Parathyroid adenoma (tissue), 2 donors: ENCODE data around the gene KAZN.

Experiments
- H2AFZ ChIP-seq: fragments of 300-600 bp; sonication (generic); one replicate; pipeline ENCODE4 v1.7.0; 2017; ENCODE audit warnings: antibody characterized with exemption, mild to moderate bottlenecking
- H3K27ac ChIP-seq: fragments of 300-600 bp; sonication (generic); one replicate; pipeline ENCODE4 v1.7.0; 2017
- H3K27me3 ChIP-seq: fragments of 300-600 bp; sonication (generic); one replicate; pipeline ENCODE4 v1.7.0; 2017; ENCODE audit warnings: low read length; ENCODE audit not compliant: control insufficient read depth, insufficient read depth
- H3K36me3 ChIP-seq: fragments of 300-600 bp; sonication (generic); one replicate; pipeline ENCODE4 v1.7.0; 2017; ENCODE audit warnings: low read length; ENCODE audit not compliant: control insufficient read depth, insufficient read depth
- H3K4me1 ChIP-seq: fragments of 300-600 bp; sonication (generic); one replicate; pipeline ENCODE4 v1.7.0; 2017; ENCODE audit warnings: control low read depth
- H3K4me2 ChIP-seq: fragments of 300-600 bp; sonication (generic); one replicate; pipeline ENCODE4 v1.7.0; 2017; ENCODE audit warnings: low read length
- H3K4me3 ChIP-seq: fragments of 300-600 bp; sonication (generic); one replicate; pipeline ENCODE4 v1.7.0; 2017; ENCODE audit warnings: low read depth, low read length
- H3K79me2 ChIP-seq: fragments of 300-600 bp; sonication (generic); one replicate; pipeline ENCODE4 v1.7.0; 2017; ENCODE audit warnings: control low read depth
- H3K9ac ChIP-seq: fragments of 300-600 bp; sonication (generic); one replicate; pipeline ENCODE4 v1.7.0; 2017; ENCODE audit warnings: mild to moderate bottlenecking
- H3K9me3 ChIP-seq: fragments of 300-600 bp; sonication (generic); one replicate; pipeline ENCODE4 v1.7.0; 2017; ENCODE audit warnings: low read length; ENCODE audit not compliant: control insufficient read depth
- TF ChIP-seq, protein P1 (sequence below): fragments of 300-600 bp; sonication (generic); IDR thresholded peaks from one replicate; pipeline ENCODE4 v1.7.0; 2017; ENCODE audit warnings: antibody characterized with exemption, mild to moderate bottlenecking
- donor health status: primary hyperparathyroidism.

KAZN gene

DNA sequence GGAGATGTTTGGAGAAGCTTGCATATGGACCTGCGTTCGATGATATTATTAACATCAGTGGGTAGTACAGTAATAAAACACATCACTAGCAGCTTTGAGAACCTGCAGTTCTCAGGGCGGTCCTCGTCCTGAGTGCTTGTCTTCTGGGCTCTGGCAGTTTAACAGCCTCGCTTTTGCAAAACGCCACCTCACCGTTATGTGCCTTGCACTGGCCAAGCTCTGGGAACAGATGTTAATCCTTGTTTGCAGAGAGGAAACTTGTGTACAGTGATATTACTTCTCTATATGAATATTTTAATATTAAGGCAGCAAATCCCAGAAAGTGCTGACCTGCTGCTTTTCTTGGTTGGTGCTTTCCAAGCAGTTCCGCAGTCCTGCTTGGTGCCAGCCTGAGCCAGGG, 387.7 kb downstream of the KAZN start:
- H3K79me2 ChIP-seq: peaks cover 14% of the 10 kb centered on the region
- H3K4me3 ChIP-seq: no peak overlapping the region
- H3K4me1 ChIP-seq: peaks cover 3% of the 10 kb centered on the region
- no peak overlapping the region for H3K9ac ChIP-seq
- H2AFZ ChIP-seq: no peak overlapping the region
- TF ChIP-seq, protein P1, sequence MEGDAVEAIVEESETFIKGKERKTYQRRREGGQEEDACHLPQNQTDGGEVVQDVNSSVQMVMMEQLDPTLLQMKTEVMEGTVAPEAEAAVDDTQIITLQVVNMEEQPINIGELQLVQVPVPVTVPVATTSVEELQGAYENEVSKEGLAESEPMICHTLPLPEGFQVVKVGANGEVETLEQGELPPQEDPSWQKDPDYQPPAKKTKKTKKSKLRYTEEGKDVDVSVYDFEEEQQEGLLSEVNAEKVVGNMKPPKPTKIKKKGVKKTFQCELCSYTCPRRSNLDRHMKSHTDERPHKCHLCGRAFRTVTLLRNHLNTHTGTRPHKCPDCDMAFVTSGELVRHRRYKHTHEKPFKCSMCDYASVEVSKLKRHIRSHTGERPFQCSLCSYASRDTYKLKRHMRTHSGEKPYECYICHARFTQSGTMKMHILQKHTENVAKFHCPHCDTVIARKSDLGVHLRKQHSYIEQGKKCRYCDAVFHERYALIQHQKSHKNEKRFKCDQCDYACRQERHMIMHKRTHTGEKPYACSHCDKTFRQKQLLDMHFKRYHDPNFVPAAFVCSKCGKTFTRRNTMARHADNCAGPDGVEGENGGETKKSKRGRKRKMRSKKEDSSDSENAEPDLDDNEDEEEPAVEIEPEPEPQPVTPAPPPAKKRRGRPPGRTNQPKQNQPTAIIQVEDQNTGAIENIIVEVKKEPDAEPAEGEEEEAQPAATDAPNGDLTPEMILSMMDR: no peak
- H3K9me3 ChIP-seq: no peaks in the 10 kb centered on the region
- no peaks in the 10 kb centered on the region for H3K36me3 ChIP-seq
- no peaks in the 10 kb centered on the region for H3K27me3 ChIP-seq
- H3K4me2 ChIP-seq: peak overlapping the region; percentile 44
- no peak overlapping the region for H3K27ac ChIP-seq

DNA sequence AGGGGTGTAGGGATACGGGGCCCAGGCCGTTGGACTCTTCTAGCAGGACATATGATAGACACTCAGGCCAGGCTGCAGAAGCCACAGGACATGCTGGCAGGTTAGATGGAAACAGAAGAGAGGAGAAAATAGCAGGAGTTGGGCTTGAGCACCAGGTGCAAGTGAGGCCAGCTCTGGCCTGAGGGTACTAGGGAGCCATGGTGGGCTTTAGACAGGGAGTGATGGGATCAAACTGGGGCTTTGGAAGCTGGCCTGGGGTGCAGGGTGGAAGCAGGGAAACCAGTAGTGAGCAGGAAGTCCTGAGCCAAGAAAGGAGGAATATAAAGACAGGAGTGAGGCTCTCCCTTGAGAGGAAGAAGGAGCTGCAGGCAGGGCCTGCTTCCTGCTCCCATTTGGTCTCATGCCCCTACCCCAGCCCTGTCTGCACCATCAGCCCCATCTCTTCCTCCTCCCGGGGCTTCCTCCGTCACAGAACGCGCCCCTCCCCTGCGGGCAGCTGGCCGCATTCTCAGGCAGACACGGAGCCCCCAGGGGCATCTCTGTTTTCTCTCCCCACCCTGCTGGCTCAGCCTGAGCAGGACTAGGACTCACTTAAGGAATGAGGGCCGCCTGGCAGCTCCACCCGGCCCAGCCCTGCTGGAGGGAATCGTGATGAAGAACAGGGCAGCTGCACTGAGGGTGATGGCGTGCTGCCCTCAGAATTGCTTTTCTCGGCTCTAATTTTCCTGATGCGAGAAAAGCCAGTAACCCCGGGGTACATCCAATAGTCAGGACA, 389.5 kb downstream of the KAZN start:
- Histone ChIP-seq H2AFZ (no peak overlapping the region), H3K27ac (no peak overlapping the region)
- TF ChIP-seq, protein P1: no peak

DNA sequence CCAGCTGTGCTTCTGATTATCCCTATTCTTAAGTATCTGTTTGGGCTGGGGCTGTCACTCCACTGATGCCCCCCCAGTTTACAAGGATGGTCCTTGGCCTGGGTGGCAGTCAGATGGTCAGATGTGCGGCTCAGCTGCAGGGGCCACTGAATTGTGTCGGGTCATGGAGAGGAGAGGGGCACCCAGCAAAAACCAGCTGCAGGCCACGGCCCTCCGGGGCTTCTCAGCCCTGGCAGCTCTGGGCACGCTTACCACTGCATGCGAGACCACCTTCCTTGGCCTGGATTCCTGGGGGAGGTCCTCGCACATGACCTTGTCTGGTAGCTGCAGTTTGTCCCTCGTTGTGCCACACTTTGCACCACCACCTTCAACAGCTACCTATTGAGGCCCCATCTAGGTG, 390.2 kb downstream of the KAZN start:
- Histone ChIP-seq H2AFZ (no peak overlapping the region), H3K4me3 (no peak overlapping the region), H3K27me3 (no peaks in the 10 kb centered on the region), H3K4me1 (peaks cover 3% of the 10 kb centered on the region), H3K27ac (no peak overlapping the region), H3K79me2 (peaks cover 14% of the 10 kb centered on the region), H3K4me2 (no peak overlapping the region), H3K9ac (no peak overlapping the region), H3K9me3 (no peaks in the 10 kb centered on the region), H3K36me3 (no peaks in the 10 kb centered on the region)
- TF ChIP-seq, protein P1: no peak

More for the DNA sequence above, 389.5 kb downstream of the KAZN start:
- H3K4me1 ChIP-seq: peaks cover 3% of the 10 kb centered on the region
- no peaks in the 10 kb centered on the region for H3K36me3 ChIP-seq
- H3K27me3 ChIP-seq: no peaks in the 10 kb centered on the region
- no peak overlapping the region for H3K9ac ChIP-seq
- H3K9me3 ChIP-seq: no peaks in the 10 kb centered on the region
- peaks cover 14% of the 10 kb centered on the region for H3K79me2 ChIP-seq
- H3K4me3 ChIP-seq: no peak overlapping the region
- no peak overlapping the region for H3K4me2 ChIP-seq

DNA sequence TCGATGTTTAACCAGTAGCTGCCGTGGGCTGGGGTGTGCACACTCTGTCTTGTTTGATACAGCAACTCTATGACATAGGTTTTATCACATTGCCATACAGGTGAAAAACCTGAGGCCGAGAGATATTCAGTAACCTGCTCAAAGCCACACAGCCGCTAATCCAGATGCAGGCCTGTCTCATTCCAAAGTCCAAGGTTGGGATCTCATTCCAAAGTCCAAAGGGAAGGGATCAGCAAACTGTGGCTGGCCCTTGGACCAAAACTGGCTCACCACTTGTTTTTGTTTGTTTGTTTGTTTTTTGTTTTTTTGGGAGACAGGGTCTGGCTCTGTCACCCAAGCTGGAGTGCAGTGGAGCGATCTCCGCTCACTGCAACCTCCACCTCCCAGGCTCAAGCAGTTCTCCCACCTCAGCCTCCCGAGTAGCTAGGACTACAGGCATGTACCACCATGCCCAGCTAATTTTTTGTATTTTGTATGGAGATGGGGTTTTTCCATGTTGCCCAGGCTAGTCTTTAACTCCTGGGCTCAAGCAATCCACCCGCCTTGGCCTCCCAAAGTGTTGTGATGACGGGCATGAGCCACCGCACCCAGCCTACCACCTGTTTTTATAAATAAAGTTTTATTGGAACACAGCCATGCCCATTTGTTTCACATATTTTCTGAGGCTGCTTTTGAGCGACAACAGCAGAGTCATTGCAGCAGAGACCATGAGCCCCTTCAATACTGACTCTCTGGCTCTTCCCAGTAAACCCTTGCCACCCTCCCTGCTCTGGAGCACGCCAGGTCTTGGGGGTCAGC, 391.6 kb downstream of the KAZN start:
- no peak overlapping the region for H3K9ac ChIP-seq
- TF ChIP-seq, protein P1: no peak
- peaks cover 6% of the 10 kb centered on the region for H3K4me1 ChIP-seq

More for the DNA sequence above, 391.6 kb downstream of the KAZN start:
- Histone ChIP-seq H3K27ac (no peak overlapping the region), H3K79me2 (peaks cover 14% of the 10 kb centered on the region), H3K4me2 (no peak overlapping the region), H3K36me3 (no peaks in the 10 kb centered on the region), H3K27me3 (no peaks in the 10 kb centered on the region), H3K4me3 (no peak overlapping the region), H3K9me3 (no peaks in the 10 kb centered on the region), H2AFZ (no peak overlapping the region)
